K562 (cell line): ENCODE results near the gene MXD3. TPM values are rescaled to one million over a fixed set of nuclear protein-coding genes. Genes with fewer than 3 reads are reported as not detected.

Experiments
- E2F6 ChIP-seq, 2 experiments: IDR thresholded peaks; 2 replicates each; pipeline ENCODE4 v1.6.1; 2011; ENCODE audit warnings: borderline replicate concordance in 1 of 2, control low read depth in 1 of 2, low read depth in 1 of 2, low read length in 1 of 2, mild to moderate bottlenecking in 1 of 2, mixed read lengths in 1 of 2, moderate library complexity in 1 of 2; ENCODE audit not compliant: insufficient read depth in 1 of 2, insufficient read length in 1 of 2, poor library complexity in 1 of 2, severe bottlenecking in 1 of 2; ENCODE audit errors: extremely low read depth in 1 of 2
- FIP1L1 ChIP-seq: fragments of 200-400 bp; formaldehyde crosslinking; IDR thresholded peaks from 2 replicates; pipeline ENCODE4 v1.6.1; 2018; ENCODE audit warnings: mild to moderate bottlenecking, low read depth, low read length; ENCODE audit not compliant: poor library complexity, severe bottlenecking
- HNRNPL ChIP-seq: fragments of 200-400 bp; formaldehyde crosslinking; IDR thresholded peaks from 2 replicates; pipeline ENCODE4 v1.6.1; 2017; ENCODE audit warnings: low read depth, mild to moderate bottlenecking, low read length
- LCOR ChIP-seq: sonication (generic); formaldehyde crosslinking; IDR thresholded peaks from 2 replicates; pipeline ENCODE4 v1.8.0; 2022; ENCODE audit warnings: mild to moderate bottlenecking, missing genetic modification reagents
- OTX1 ChIP-seq: fragments of 450-650 bp; formaldehyde crosslinking; IDR thresholded peaks from 2 replicates; pipeline ENCODE4 v1.4.0; 2022; ENCODE audit warnings: mild to moderate bottlenecking
- POLR2G ChIP-seq: fragments of 200-400 bp; formaldehyde crosslinking; IDR thresholded peaks from 2 replicates; pipeline ENCODE4 v1.6.1; 2017; ENCODE audit warnings: low read depth, mild to moderate bottlenecking, antibody characterized with exemption, low read length, moderate library complexity
- SUPT5H ChIP-seq: fragments of 450-650 bp; IDR thresholded peaks from 2 replicates; pipeline ENCODE4 v1.6.1; 2016
- ZNF592 ChIP-seq: fragments of 450-650 bp; IDR thresholded peaks from 2 replicates; pipeline ENCODE4 v1.6.1; 2017; ENCODE audit warnings: antibody characterized with exemption, mild to moderate bottlenecking
- polyA plus RNA-seq, 8 experiments: library from polyadenylated mRNA; depleted of rRNA in 4 of 8; stranded (reverse) in 5 of 8; unstranded in 3 of 8; fragments of >200 nt; fragmentation: Nextera tagmentation in 2 of 8; fragmentation: Illumina TruSeq in 1 of 8; extraction: Ambion mirVana in 2 of 8; extraction: Trizol in 1 of 8; gene quantifications; 2 replicates each; pipeline versions ENCODE4 v1.2.1 to v1.2.3, GENCODE V29; 2011 to 2014; ENCODE audit warnings: inconsistent platforms in 1 of 8, missing spikeins in 1 of 8
- total RNA-seq, 7 experiments: library from RNA; depleted of rRNA in 6 of 7; stranded (reverse); fragments of >200 nt in 6 of 7; fragmentation: Illumina TruSeq in 2 of 7; extraction: Trizol in 2 of 7; gene quantifications; 2 replicates each; pipeline versions ENCODE4 v1.2.1 to v1.2.3, GENCODE V29; 2011 to 2021; ENCODE audit warnings: low replicate concordance in 1 of 7

The MXD3 gene
- total and polyA plus RNA-seq, 9 of the 15 experiments (the other 6 are each of a cell fraction or from before 2014, with no cell fraction given), result 0.28 to 24.8 (median 4.5) TPM

GRCh38 chr5:177307544-177308363, 3.9 kb downstream of the MXD3 start (continued):
- no peak for TF ChIP-seq HNRNPL
- peak; percentile 45; the same call in 1 of the 2 replicates for TF ChIP-seq SUPT5H
- TF ChIP-seq E2F6 (IDR thresholded peaks at IDR 0.05; ENCODE audit: borderline replicate concordance in 1 of 2, extremely low read depth in 1 of 2, insufficient read depth in 1 of 2, insufficient read length in 1 of 2, low read depth in 1 of 2, low read length in 1 of 2, poor library complexity in 1 of 2, severe bottlenecking in 1 of 2), result no peak
- TF ChIP-seq FIP1L1, result peak; percentile 19
- no peak for TF ChIP-seq OTX1 (CRISPR knock-in tag)
- no peak for TF ChIP-seq ZNF592
- TF ChIP-seq POLR2G, result peak; percentile 77
- TF ChIP-seq LCOR (CRISPR knock-in tag), result no peak
